RKO (cell line): ENCODE measurements around the gene RPL10A.

ENCODE experiments used
- DNase-seq: peaks from one replicate; pipeline ENCODE4 v3.0.0-alpha.2; 2016; ENCODE audit warnings: low spot score

The RPL10A gene

GRCh38 chr6:35449287-35449881, 18.8 kb upstream of the RPL10A start:
- peak; percentile 89 for DNase-seq

- DNase-seq = no peak
These were observed 16.6 kb upstream of the RPL10A start for GRCh38 chr6:35451354-35452182.

- peak; percentile 87 for DNase-seq
These were observed 15.8 kb upstream of the RPL10A start, which contains the start of gene FANCE for GRCh38 chr6:35452183-35453090. TSS of gene FANCE (plus strand) at chr6:35452338. CDS start at chr6:35452546, 208 bp downstream.

- no peak for DNase-seq
These were observed 15.0 kb upstream of the RPL10A start for GRCh38 chr6:35453236-35453635.

- DNase-seq = no peak
These were observed 13.7 kb upstream of the RPL10A start for GRCh38 chr6:35454391-35455110.

GRCh38 chr6:35457907-35458306, 10.3 kb upstream of the RPL10A start:
- DNase-seq = no peak

GRCh38 chr6:35461270-35461669, 6.9 kb upstream of the RPL10A start:
- no peak for DNase-seq

GRCh38 chr6:35463292-35463691, 4.9 kb upstream of the RPL10A start:
- DNase-seq = no peak

GRCh38 chr6:35465646-35466045, 2.6 kb upstream of the RPL10A start:
- no peak for DNase-seq

GRCh38 chr6:35468980-35469750, 964 bp downstream of the RPL10A start:
- no peak for DNase-seq

GRCh38 chr6:35469751-35470662, 1.8 kb downstream of the RPL10A start:
- DNase-seq = peak; percentile 64

GRCh38 chr6:35470663-35471120, 2.5 kb downstream of the RPL10A start:
- DNase-seq = peak; percentile 49

GRCh38 chr6:35471836-35472345, 3.7 kb downstream of the RPL10A start:
- DNase-seq = no peak

- DNase-seq = no peak
These were observed 5.1 kb downstream of the RPL10A start for GRCh38 chr6:35473075-35473849.

- no peak for DNase-seq
These were observed 5.6 kb downstream of the RPL10A start for GRCh38 chr6:35473850-35474130.

- no peak for DNase-seq
These were observed 6.1 kb downstream of the RPL10A start for GRCh38 chr6:35474131-35474941.

GRCh38 chr6:35474942-35475570, 6.9 kb downstream of the RPL10A start:
- no peak for DNase-seq

- no peak for DNase-seq
These were observed 7.4 kb downstream of the RPL10A start for GRCh38 chr6:35475573-35475972.
